Measurements from ENCODE around the gene CCDC192. TPM values are rescaled to one million over a fixed set of nuclear protein-coding genes. Genes with fewer than 3 reads are reported as not detected.

The CCDC192 gene
- total RNA-seq, 1 experiment from 2014 or later, result not detected

DNA sequence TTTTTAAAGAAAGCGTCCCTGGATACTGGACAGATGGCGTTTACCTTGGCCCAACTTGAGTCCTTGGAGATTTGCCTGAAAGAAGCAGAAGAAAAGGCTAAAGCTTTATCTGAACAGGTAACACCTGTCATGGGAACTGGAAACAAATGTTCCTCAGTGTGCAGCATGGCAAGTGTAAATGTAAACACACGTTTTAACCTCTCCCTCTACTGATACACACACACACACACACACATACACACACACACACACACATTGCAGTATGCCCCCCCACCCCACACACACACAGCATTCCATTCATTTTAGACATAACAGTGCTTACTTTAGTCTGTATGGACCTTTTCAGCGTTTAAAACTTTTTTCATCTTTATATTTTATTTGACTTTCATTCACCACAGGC is 51.1 kb downstream of the CCDC192 start:
- intact Hi-C loops (cut with micrococcal nuclease; ENCODE audit: unreplicated experiment), result no loop called here
- H3K27me3 ChIP-seq (replicated peaks; ENCODE audit: insufficient read depth, low read depth, low read length, poor library complexity), result peaks cover 5% of the 10 kb centered on the region
- TF ChIP-seq, protein P1, sequence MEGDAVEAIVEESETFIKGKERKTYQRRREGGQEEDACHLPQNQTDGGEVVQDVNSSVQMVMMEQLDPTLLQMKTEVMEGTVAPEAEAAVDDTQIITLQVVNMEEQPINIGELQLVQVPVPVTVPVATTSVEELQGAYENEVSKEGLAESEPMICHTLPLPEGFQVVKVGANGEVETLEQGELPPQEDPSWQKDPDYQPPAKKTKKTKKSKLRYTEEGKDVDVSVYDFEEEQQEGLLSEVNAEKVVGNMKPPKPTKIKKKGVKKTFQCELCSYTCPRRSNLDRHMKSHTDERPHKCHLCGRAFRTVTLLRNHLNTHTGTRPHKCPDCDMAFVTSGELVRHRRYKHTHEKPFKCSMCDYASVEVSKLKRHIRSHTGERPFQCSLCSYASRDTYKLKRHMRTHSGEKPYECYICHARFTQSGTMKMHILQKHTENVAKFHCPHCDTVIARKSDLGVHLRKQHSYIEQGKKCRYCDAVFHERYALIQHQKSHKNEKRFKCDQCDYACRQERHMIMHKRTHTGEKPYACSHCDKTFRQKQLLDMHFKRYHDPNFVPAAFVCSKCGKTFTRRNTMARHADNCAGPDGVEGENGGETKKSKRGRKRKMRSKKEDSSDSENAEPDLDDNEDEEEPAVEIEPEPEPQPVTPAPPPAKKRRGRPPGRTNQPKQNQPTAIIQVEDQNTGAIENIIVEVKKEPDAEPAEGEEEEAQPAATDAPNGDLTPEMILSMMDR (conservative IDR thresholded peaks at IDR 0.05; ENCODE audit: low read depth, low read length), result no peak
- ChIA-PET POLR2A (ENCODE audit: low non-redundant PET) (no interaction called here), CTCF (no interaction called here)
- no peak overlapping the region for H3K27ac ChIP-seq (ENCODE audit: low read depth, low read length, poor library complexity, severe bottlenecking)
- H3K36me3 ChIP-seq (ENCODE audit: insufficient read depth, low read length, poor library complexity, severe bottlenecking), result no peaks in the 10 kb centered on the region
- H3K4me1 ChIP-seq (ENCODE audit: insufficient read depth, low read length, poor library complexity, severe bottlenecking), result no peaks in the 10 kb centered on the region
- no TSS peak for BruUV-seq (replicated peaks)
- H3K4me3 ChIP-seq (ENCODE audit: low read depth, low read length, poor library complexity, severe bottlenecking), result no peak overlapping the region
- DNase-seq (ENCODE audit: low spot score), result no peak
- no peaks in the 10 kb centered on the region for H3K9me3 ChIP-seq (ENCODE audit: low read depth, low read length, poor library complexity, severe bottlenecking)

DNA sequence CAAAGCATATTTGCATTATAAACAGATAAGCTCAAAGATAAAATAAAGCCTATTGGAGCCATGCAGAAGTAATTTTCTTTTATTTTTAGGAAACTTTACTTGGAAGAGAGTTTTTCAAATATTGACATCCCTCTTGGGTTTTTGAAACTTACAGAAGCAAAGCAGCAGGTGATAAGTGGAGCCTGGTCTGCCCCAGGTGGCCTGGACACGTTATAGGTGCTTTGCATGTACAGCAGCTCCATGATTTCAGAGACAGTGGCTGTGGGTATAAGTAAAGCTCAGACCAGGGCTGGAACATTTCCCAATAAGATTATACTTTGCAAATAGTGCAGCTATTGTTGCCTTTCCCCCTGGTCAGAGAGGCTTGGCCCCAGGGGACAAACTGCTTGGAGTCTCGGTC is 51.5 kb downstream of the CCDC192 start:
- POLR2A ChIA-PET (ENCODE audit: low non-redundant PET), result no interaction called here
- CTCF ChIA-PET, result no interaction called here
- no peak for DNase-seq (ENCODE audit: low spot score)
- Histone ChIP-seq H3K27me3 (replicated peaks; ENCODE audit: insufficient read depth, low read depth, low read length, poor library complexity) (peaks cover 9% of the 10 kb centered on the region), H3K9me3 (ENCODE audit: low read depth, low read length, poor library complexity, severe bottlenecking) (no peaks in the 10 kb centered on the region), H3K27ac (ENCODE audit: low read depth, low read length, poor library complexity, severe bottlenecking) (no peak overlapping the region), H3K36me3 (ENCODE audit: insufficient read depth, low read length, poor library complexity, severe bottlenecking) (no peaks in the 10 kb centered on the region), H3K4me1 (ENCODE audit: insufficient read depth, low read length, poor library complexity, severe bottlenecking) (no peaks in the 10 kb centered on the region), H3K4me3 (ENCODE audit: low read depth, low read length, poor library complexity, severe bottlenecking) (no peak overlapping the region)
- no TSS peak for BruUV-seq (replicated peaks)
- TF ChIP-seq, protein P1 (conservative IDR thresholded peaks at IDR 0.05; ENCODE audit: low read depth, low read length), result no peak
- no peak for TF ChIP-seq EZH2 (IDR thresholded peaks at IDR 0.05; ENCODE audit: borderline replicate concordance, low read depth, low read length, poor library complexity, severe bottlenecking)
- intact Hi-C loops (cut with micrococcal nuclease; ENCODE audit: unreplicated experiment), result no loop called here

DNA sequence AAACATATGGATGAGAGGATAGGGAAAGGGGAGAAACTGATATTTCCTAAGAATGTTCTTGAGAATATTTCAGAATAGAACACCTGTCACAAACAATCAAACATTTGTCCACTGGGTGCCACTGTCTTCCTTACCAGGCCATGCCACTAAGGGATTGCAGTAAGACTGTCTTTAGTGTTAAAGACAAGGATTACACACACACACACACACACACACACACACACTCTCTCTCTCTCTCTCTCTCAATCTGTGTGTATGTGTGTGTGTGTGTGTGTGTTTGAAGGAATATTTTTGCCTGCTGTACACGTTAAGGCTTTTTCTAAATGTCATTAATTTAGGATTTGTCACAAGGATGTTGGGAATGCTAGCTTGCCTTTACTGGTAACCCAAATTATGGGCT is 54.4 kb downstream of the CCDC192 start:
- H3K27ac ChIP-seq (ENCODE audit: low read depth, low read length, poor library complexity, severe bottlenecking), result no peak overlapping the region
- H3K4me3 ChIP-seq (ENCODE audit: low read depth, low read length, poor library complexity, severe bottlenecking), result no peak overlapping the region
- intact Hi-C loops (cut with micrococcal nuclease; ENCODE audit: unreplicated experiment), result no loop called here
- peak; percentile 19 for DNase-seq (ENCODE audit: low spot score)
- H3K4me1 ChIP-seq (ENCODE audit: insufficient read depth, low read length, poor library complexity, severe bottlenecking), result no peaks in the 10 kb centered on the region
- no peaks in the 10 kb centered on the region for H3K36me3 ChIP-seq (ENCODE audit: insufficient read depth, low read length, poor library complexity, severe bottlenecking)
- peaks cover 15% of the 10 kb centered on the region for H3K27me3 ChIP-seq (replicated peaks; ENCODE audit: insufficient read depth, low read depth, low read length, poor library complexity)
- ChIA-PET CTCF (no interaction called here), POLR2A (ENCODE audit: low non-redundant PET) (no interaction called here)
- TF ChIP-seq, protein P1 (conservative IDR thresholded peaks at IDR 0.05; ENCODE audit: low read depth, low read length), result peak; percentile 28; the same call in 1 of the 2 replicates
- TF ChIP-seq EZH2 (IDR thresholded peaks at IDR 0.05; ENCODE audit: borderline replicate concordance, low read depth, low read length, poor library complexity, severe bottlenecking), result no peak
- BruUV-seq (replicated peaks), result no TSS peak
- no peaks in the 10 kb centered on the region for H3K9me3 ChIP-seq (ENCODE audit: low read depth, low read length, poor library complexity, severe bottlenecking)
